ENCODE results near the gene CXCL14.

Gene CXCL14

DNA sequence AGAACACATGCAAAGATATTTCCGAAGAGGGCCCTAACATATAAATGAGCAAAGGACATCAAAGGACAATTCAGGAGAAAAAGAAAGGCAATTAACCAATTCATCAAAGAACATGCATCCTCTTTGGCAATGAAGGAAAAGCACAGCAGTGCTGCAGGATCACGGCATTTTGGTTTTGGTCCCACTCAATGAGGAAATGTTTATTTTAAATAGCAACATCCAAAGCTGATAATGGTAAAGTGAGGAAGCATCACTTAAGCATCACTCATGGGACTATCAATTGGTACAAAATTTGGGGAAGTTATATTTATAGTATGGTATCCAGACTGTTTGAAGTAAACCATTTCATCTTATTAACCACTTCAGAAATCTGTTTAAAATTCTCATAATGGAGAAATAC, 5.5 kb upstream of the CXCL14 start:
- Mint-ChIP-seq H3K36me3 (no peaks in the 10 kb centered on the region), H3K27ac (no peak overlapping the region), H3K9me3 (no peaks in the 10 kb centered on the region), H3K4me1 (no peaks in the 10 kb centered on the region), H3K4me3 (no peak overlapping the region), H3K27me3 (peaks cover 18% of the 10 kb centered on the region)

DNA sequence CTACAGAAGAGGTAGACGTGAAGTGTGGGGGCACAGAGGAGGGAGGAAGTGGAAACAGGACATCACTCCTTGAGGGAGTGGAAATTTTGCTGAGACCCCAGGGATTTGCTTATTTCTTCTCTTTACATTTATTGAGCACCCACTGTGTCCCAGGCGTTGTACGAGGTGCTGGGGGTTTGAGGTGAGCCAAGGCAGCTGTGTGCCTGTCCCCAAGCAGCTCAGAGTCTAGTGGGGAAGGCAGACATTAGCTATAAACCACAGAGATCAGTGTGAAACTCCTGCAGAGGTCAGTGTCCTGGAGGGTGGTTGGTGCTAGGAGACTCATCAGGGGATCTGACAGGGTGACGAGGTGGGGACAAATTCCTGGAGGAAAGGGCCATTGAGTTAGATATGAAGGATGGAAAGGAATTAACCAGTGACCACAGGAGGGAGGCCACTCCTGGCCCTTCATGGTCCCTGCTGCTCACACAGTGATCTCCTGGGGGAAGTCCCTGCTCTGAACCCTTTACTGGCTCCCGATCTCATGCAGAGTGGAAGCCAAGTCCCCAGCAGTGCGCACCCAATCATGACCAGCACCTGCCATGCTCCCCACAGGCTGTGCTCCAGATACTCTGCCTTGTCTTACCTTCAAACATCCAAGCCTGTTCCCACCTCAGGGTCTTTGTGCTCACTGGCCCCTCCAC, 3.4 kb upstream of the CXCL14 start:
- Mint-ChIP-seq H3K4me1 (no peaks in the 10 kb centered on the region), H3K27ac (no peak overlapping the region), H3K36me3 (no peaks in the 10 kb centered on the region), H3K9me3 (no peaks in the 10 kb centered on the region), H3K27me3 (peaks cover 25% of the 10 kb centered on the region), H3K4me3 (no peak overlapping the region)

DNA sequence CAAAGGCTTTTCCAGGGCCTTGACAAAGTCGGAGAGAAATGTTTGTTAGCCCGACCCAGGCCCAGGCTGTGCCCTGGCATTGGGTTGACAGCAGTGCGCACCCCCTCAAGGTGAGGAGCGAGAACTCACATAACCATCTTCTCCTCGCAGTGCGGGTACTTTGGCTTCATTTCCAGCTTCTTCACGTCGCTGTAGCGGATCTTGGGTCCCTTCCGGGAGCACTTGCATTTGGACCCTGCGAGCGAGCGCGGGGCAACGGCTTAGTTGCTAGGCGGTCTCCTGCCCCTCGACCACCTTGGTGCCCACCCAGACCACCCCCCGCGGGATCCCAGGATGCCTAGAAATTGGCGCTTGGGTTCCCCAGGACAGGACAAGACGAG, 496 bp downstream of the CXCL14 start:
- H3K9me3 Mint-ChIP-seq = no peaks in the 10 kb centered on the region
- peaks cover 25% of the 10 kb centered on the region for H3K27me3 Mint-ChIP-seq
- no peak overlapping the region for H3K27ac Mint-ChIP-seq
- no peaks in the 10 kb centered on the region for H3K36me3 Mint-ChIP-seq
- H3K4me1 Mint-ChIP-seq = no peaks in the 10 kb centered on the region
- H3K4me3 Mint-ChIP-seq = no peak overlapping the region

DNA sequence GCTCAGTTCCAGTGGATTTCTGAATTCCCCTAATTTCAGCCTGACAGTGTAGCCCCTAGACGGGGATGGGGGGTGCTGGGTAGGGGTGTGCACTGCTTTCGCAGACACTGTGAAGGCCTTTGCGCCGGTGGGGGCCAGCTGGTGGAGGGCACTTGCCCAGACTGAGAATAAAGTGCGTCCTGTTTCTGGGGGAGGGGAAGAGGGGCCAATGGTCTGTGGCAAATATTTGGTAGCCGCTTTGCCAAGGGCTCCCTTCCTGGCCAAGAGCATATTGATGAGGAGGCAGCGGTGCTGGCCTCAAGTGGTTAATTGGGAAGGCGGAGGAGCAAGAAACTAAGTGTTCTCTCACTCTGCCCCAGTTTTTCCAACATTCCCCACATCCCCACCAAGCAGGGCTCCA, 1.4 kb downstream of the CXCL14 start:
- Mint-ChIP-seq H3K9me3 (no peaks in the 10 kb centered on the region), H3K27ac (no peak overlapping the region), H3K36me3 (no peaks in the 10 kb centered on the region), H3K4me1 (no peaks in the 10 kb centered on the region), H3K27me3 (peaks cover 21% of the 10 kb centered on the region), H3K4me3 (no peak overlapping the region)

DNA sequence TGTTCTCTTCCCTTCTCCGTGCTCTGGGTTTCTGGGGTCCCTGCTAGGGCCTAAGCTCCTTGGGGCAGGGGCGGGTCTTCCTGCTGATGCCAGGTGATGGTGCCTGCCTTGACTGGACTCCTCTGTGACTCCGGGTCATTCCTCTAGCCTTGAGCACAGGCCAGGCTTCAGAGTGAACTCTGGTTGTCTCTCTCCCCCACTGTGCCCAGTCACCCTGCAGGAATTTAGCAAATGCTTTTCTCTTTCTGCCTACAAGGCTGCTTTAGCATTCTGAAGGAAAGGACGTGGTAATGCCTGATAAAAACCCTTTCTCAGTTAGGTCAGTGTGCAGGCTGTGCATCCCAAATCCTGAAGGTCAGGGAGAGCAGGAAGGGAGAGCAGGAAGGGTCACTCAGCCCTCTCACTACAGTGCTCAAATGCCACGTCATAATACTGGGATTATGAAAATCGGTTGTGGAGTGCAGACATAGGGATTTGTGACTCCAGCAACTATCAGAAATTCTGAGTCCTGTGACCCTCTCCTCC, 2.7 kb downstream of the CXCL14 start:
- H3K36me3 Mint-ChIP-seq = no peaks in the 10 kb centered on the region

DNA sequence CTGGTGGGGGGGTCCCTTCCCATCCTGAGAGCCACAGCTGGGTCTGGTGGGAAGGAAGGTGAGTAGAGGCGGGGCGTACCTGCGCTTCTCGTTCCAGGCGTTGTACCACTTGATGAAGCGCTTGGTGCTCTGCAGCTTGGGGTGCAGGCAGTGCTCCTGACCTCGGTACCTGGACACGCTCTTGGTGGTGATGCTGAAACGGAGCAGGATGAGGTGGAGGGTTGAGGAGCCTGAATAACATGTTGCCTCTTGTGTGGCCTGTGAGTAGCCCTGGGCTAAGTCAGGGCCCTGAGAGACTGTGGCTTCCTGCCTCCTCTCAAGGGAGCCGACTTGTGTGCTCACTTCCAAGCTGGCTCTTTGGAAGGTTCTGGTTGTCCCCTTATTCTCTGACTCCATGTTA, 4.3 kb downstream of the CXCL14 start:
- H3K27me3 Mint-ChIP-seq = peaks cover 10% of the 10 kb centered on the region
- no peaks in the 10 kb centered on the region for H3K9me3 Mint-ChIP-seq
- no peak overlapping the region for H3K4me3 Mint-ChIP-seq
- H3K4me1 Mint-ChIP-seq = no peaks in the 10 kb centered on the region
- H3K27ac Mint-ChIP-seq = no peak overlapping the region
- H3K36me3 Mint-ChIP-seq = no peaks in the 10 kb centered on the region

More for the DNA sequence above, 2.7 kb downstream of the CXCL14 start:
- Mint-ChIP-seq H3K9me3 (no peaks in the 10 kb centered on the region), H3K27ac (no peak overlapping the region), H3K4me1 (no peaks in the 10 kb centered on the region), H3K4me3 (no peak overlapping the region), H3K27me3 (peaks cover 14% of the 10 kb centered on the region)

DNA sequence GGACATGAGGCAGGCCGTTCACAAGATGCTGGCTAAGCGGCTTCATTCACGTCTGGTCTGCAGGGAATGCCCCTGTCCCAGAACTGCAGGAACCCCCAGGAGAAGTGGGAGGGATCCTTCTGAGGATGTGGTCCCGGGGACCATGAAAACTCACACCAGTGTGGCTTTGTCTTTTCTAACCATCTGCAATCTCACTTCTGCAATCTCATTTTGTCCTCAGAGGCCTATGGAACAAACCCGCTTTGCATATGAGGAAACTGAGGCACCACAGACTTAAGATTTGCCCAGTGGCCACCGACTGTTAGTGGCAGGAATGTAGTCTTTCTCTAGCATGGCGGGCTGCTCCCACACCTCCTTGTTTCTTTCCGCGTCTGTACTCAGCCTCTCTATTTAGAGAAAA, 6.9 kb downstream of the CXCL14 start:
- no peak overlapping the region for H3K4me3 Mint-ChIP-seq
- no peaks in the 10 kb centered on the region for H3K36me3 Mint-ChIP-seq
- H3K4me1 Mint-ChIP-seq = no peaks in the 10 kb centered on the region
- no peaks in the 10 kb centered on the region for H3K27me3 Mint-ChIP-seq
- no peaks in the 10 kb centered on the region for H3K9me3 Mint-ChIP-seq
- H3K27ac Mint-ChIP-seq = no peak overlapping the region

DNA sequence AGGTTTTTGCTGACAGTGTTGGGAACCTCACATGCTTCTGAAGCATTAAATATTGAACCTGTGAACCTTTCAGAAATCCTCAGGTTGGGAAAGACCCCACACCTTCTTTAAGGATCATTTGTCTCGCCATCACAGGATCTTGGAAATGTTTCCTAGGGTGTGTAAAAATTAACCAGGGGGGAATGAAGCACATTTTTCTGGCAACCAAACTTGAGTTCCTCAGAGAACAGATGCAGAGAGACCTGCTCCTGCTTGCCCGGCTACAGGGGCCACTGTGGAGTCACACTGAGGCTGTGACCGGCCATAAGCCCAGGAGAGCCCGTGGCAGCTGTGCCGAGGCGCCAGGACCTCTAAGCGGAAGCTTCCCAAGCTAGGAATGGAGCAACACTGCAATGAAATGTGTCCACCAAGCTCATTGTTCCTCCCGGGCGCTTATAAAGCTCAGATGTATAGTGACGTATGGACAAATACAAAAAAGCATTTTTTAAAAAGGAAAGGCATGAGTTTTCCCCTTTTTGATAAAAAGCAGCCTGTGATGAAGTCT, 7.7 kb downstream of the CXCL14 start:
- H3K4me1 Mint-ChIP-seq = peaks cover 2% of the 10 kb centered on the region
- no peaks in the 10 kb centered on the region for H3K9me3 Mint-ChIP-seq
- H3K27ac Mint-ChIP-seq = no peak overlapping the region
- no peaks in the 10 kb centered on the region for H3K36me3 Mint-ChIP-seq
- no peak overlapping the region for H3K4me3 Mint-ChIP-seq
- H3K27me3 Mint-ChIP-seq = no peaks in the 10 kb centered on the region

DNA sequence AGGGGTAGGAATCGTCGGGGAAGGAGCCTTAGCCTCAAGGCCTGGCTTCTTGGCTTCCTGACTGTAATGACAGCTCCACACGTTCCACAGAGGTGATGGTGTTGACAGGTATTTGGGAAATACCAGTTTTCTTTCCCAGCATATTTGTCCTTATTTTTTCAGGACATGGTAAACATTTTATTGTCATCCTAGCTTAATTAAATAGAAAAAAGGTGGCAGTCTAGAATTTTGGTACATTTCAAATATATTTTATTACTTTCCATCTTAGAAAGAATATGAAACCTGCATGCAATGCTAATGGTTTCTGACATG, 8.4 kb downstream of the CXCL14 start:
- Mint-ChIP-seq H3K27ac (no peak overlapping the region), H3K4me1 (peaks cover 4% of the 10 kb centered on the region), H3K36me3 (no peaks in the 10 kb centered on the region)

DNA sequence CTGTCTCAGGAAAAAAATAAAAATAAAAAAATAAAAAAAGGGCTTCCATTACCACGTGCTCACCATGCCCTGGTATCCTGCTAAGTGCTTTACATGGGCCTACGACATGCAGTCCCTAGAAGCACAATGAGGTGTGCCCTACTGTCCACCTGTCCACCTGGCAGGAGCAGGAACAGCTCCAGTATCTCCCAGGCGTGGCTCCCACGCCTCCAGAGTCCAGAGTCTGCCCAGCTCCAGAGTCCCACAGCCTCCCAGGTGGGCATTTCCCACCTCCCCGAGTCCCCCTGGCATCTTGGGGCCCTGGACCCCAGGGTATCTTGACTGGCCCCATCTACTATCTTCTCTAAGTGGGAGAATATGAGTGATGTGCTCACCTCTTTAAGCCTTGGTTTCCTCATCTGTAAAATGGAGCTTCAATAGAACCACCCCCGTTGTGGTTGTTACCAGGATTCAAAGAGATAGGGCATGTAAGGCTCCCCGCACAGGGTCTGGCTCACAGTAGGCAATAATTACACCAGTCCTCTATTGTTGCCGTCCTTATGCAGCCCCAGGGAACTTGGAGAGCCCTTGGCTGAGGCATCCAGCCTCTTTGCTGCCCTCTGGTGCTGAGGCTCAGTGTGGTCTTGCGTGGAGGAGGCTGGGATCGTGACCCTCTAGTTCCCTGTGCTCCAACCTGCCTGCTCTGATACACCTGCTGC, 8.9 kb downstream of the CXCL14 start:
- Mint-ChIP-seq H3K36me3 (no peaks in the 10 kb centered on the region), H3K4me1 (peaks cover 4% of the 10 kb centered on the region), H3K27me3 (no peaks in the 10 kb centered on the region), H3K4me3 (no peak overlapping the region), H3K9me3 (no peaks in the 10 kb centered on the region), H3K27ac (no peak overlapping the region)

More for the DNA sequence above, 8.4 kb downstream of the CXCL14 start:
- Mint-ChIP-seq H3K4me3 (no peak overlapping the region), H3K9me3 (no peaks in the 10 kb centered on the region), H3K27me3 (no peaks in the 10 kb centered on the region)

- H3K4me1 Mint-ChIP-seq = peaks cover 4% of the 10 kb centered on the region
- no peak overlapping the region for H3K27ac Mint-ChIP-seq
- H3K27me3 Mint-ChIP-seq = no peaks in the 10 kb centered on the region
- no peaks in the 10 kb centered on the region for H3K9me3 Mint-ChIP-seq
- H3K4me3 Mint-ChIP-seq = no peak overlapping the region
- H3K36me3 Mint-ChIP-seq = no peaks in the 10 kb centered on the region
These were observed 9.8 kb downstream of the CXCL14 start for GRCh38 chr5:135568923-135569360.

- Mint-ChIP-seq H3K4me3 (no peak overlapping the region), H3K27me3 (no peaks in the 10 kb centered on the region), H3K36me3 (no peaks in the 10 kb centered on the region), H3K4me1 (peaks cover 4% of the 10 kb centered on the region), H3K9me3 (no peaks in the 10 kb centered on the region), H3K27ac (no peak overlapping the region)
These were observed 10.5 kb downstream of the CXCL14 start for GRCh38 chr5:135568246-135568645.

DNA sequence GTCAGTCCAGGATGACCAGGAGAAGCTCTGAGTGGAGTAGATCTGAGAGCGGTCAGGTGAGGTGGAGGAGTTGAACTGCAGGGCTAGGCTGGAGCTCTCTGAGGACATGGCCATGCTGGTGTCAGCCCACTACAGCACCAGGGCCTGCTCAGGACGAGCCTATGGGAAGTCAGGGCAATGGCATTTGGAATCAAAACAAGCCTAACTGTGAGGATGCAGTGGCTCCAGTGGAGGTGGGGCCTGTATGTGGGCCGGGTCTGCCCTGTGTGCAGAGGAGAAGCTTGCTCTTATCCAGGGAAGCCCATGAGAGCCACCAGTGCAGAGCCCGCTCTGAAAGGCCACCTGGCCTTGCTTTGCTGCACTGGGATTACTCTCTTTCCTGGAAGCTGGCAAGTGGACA, 11.1 kb downstream of the CXCL14 start:
- Mint-ChIP-seq H3K27ac (no peak overlapping the region), H3K4me1 (peaks cover 4% of the 10 kb centered on the region), H3K36me3 (no peaks in the 10 kb centered on the region), H3K9me3 (no peaks in the 10 kb centered on the region), H3K27me3 (no peaks in the 10 kb centered on the region), H3K4me3 (no peak overlapping the region)

DNA sequence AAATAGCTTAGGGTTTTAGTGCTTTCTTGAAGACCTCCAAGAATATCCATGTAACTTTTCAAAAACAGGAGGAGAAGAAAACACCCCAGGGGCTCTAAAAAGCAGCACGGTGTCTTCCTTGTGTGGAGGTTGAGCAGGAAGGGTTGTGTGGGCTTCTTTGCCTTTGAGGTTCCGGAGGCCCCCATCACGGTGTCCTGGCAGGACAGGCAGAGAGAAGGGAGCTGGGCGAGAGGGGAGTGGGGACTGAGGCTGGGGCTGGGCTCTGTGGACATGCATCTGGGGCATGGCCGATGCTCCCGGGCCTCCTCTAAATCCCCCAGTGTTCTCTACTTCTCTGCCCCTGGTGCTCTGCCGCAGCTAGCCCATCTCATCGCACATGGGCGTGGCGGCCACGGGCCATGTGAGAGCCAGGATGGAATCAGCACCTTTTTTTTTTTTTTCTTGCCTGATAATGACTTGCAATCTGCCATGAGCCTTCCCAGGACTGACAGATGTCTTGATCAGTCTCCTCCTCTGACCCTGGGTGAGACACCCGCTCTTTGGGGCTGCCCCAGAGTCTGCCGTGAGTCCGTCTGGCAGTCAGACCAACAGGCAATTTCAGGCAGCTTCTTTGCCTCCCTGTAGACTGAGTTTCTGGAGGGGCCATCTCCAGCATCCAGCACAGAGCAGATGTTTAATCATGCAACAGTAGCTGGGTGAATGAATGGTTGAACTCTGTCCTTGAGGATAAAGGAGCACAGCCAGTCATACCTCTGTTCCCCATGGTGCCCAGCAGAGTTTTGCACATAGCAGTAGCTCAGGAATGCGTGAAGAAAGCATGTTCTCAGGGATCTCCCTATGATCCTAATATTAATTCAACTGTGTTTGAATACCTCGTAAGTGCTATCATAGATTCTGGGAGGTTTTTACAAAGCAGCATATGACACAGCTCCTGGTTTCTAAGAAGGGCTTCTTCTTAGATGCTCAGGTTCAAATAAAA, 12.1 kb downstream of the CXCL14 start:
- Mint-ChIP-seq H3K36me3 (no peaks in the 10 kb centered on the region), H3K9me3 (no peaks in the 10 kb centered on the region), H3K4me3 (no peak overlapping the region), H3K27ac (no peak overlapping the region), H3K4me1 (peaks cover 4% of the 10 kb centered on the region), H3K27me3 (no peaks in the 10 kb centered on the region)

DNA sequence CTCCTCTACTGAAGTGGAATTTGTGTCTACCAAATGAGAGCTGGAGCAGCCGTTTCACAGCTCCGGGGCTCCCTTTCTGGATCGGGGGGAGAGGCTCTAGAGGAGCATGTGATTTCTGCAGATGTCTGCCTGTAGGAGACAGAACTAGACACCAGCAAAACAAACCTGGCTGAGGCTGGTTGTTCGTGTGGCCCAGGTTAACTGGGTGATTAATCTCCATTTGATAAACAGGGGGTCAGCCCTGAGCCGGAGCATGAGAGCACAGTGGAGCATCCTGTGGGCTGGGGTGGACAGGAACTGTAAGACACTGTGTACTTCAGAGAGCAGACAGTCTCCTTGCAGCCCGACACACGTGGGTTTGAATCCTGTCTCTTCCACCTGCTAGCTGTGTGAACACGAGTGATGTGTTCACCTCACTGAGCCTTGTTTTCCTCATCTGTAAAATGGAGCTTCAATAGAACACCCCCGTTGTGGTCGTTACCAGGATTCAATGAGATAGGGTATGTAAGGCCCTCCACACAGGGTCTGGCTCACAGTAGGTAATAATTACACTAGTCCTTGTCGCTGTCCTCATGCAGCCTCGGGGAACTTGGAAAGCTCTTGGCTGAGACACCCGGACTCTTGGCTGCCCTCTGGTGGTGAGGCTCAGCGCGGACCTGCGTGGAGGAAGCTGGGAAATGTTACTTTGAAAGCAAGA, 12.9 kb downstream of the CXCL14 start:
- Mint-ChIP-seq H3K36me3 (no peaks in the 10 kb centered on the region), H3K4me3 (no peak overlapping the region)

More for the DNA sequence above, 12.9 kb downstream of the CXCL14 start:
- Mint-ChIP-seq H3K9me3 (no peaks in the 10 kb centered on the region), H3K27me3 (no peaks in the 10 kb centered on the region), H3K27ac (no peak overlapping the region), H3K4me1 (peaks cover 5% of the 10 kb centered on the region)
